Measurements from ENCODE around the gene DENND1A. TPM values are rescaled to one million over a fixed set of nuclear protein-coding genes. Genes with fewer than 3 reads are reported as not detected.

Gene DENND1A
- total RNA-seq, 1 experiment from 2014 or later, result 45.3 TPM

- in situ Hi-C loops (cut with HindIII; ENCODE audit: low sequenced_read_pairs), result no loop called here
Measured at GRCh38 chr9:123372766-123373446, 557.0 kb downstream of the DENND1A start.

GRCh38 chr9:123371805-123372590, 557.9 kb downstream of the DENND1A start:
- no peak for DNase-seq (ENCODE audit: low spot score)
- in situ Hi-C loops (cut with HindIII; ENCODE audit: low sequenced_read_pairs), result no loop called here

More at GRCh38 chr9:123372766-123373446, 557.0 kb downstream of the DENND1A start:
- DNase-seq (ENCODE audit: low spot score), result no peak

GRCh38 chr9:123371228-123371584, 558.7 kb downstream of the DENND1A start:
- DNase-seq (ENCODE audit: low spot score), result no peak
- in situ Hi-C loops (cut with HindIII; ENCODE audit: low sequenced_read_pairs), result no loop called here

GRCh38 chr9:123370526-123371227, 559.2 kb downstream of the DENND1A start:
- no peak for DNase-seq (ENCODE audit: low spot score)
- in situ Hi-C loops (cut with HindIII; ENCODE audit: low sequenced_read_pairs), result no loop called here

GRCh38 chr9:123370108-123370507, 559.8 kb downstream of the DENND1A start:
- in situ Hi-C loops (cut with HindIII; ENCODE audit: low sequenced_read_pairs), result no loop called here

GRCh38 chr9:123369296-123369695, 560.6 kb downstream of the DENND1A start:
- no peak for DNase-seq (ENCODE audit: low spot score)
- in situ Hi-C loops (cut with HindIII; ENCODE audit: low sequenced_read_pairs), result no loop called here

More at GRCh38 chr9:123370108-123370507, 559.8 kb downstream of the DENND1A start:
- no peak for DNase-seq (ENCODE audit: low spot score)

GRCh38 chr9:123368536-123369153, 561.3 kb downstream of the DENND1A start:
- no peak for DNase-seq (ENCODE audit: low spot score)
- in situ Hi-C loops (cut with HindIII; ENCODE audit: low sequenced_read_pairs), result no loop called here

GRCh38 chr9:123368023-123368422, 561.9 kb downstream of the DENND1A start:
- in situ Hi-C loops (cut with HindIII; ENCODE audit: low sequenced_read_pairs), result no loop called here
- DNase-seq (ENCODE audit: low spot score), result no peak

- in situ Hi-C loops (cut with HindIII; ENCODE audit: low sequenced_read_pairs), result no loop called here
- no peak for DNase-seq (ENCODE audit: low spot score)
Measured at GRCh38 chr9:123365881-123366528, 563.9 kb downstream of the DENND1A start.

GRCh38 chr9:123365287-123365880, 564.5 kb downstream of the DENND1A start:
- DNase-seq (ENCODE audit: low spot score), result no peak
- in situ Hi-C loops (cut with HindIII; ENCODE audit: low sequenced_read_pairs), result no loop called here

GRCh38 chr9:123364241-123364824, 565.6 kb downstream of the DENND1A start:
- in situ Hi-C loops (cut with HindIII; ENCODE audit: low sequenced_read_pairs), result no loop called here
- DNase-seq (ENCODE audit: low spot score), result no peak

GRCh38 chr9:123362856-123363255, 567.1 kb downstream of the DENND1A start:
- no peak for DNase-seq (ENCODE audit: low spot score)
- in situ Hi-C loops (cut with HindIII; ENCODE audit: low sequenced_read_pairs), result no loop called here

GRCh38 chr9:123361731-123362510, 568.0 kb downstream of the DENND1A start:
- DNase-seq (ENCODE audit: low spot score), result no peak
- in situ Hi-C loops (cut with HindIII; ENCODE audit: low sequenced_read_pairs), result no loop called here

GRCh38 chr9:123361086-123361730, 568.7 kb downstream of the DENND1A start:
- in situ Hi-C loops (cut with HindIII; ENCODE audit: low sequenced_read_pairs), result no loop called here
- DNase-seq (ENCODE audit: low spot score), result no peak

- DNase-seq (ENCODE audit: low spot score), result no peak
- in situ Hi-C loops (cut with HindIII; ENCODE audit: low sequenced_read_pairs), result no loop called here
Measured at GRCh38 chr9:123360161-123361085, 569.5 kb downstream of the DENND1A start.

GRCh38 chr9:123359546-123359945, 570.4 kb downstream of the DENND1A start:
- in situ Hi-C loops (cut with HindIII; ENCODE audit: low sequenced_read_pairs), result no loop called here
- DNase-seq (ENCODE audit: low spot score), result no peak
